GM19023 (cell line): Measurements from ENCODE around the gene HOXC11.

Experiments used
- ATAC-seq: cut with Tn5 transposase; IDR thresholded peaks from one replicate; pipeline ENCODE4 v1.9.1; 2021; ENCODE audit warnings: mild to moderate bottlenecking, moderate library complexity; ENCODE audit not compliant: unreplicated experiment

Gene HOXC11

GRCh38 chr12:53972152-53972702 is 699 bp upstream of the HOXC11 start:
- ATAC-seq = no peak

- no peak for ATAC-seq
Measured at GRCh38 chr12:53973236-53974042, 513 bp downstream of the HOXC11 start.

DNA sequence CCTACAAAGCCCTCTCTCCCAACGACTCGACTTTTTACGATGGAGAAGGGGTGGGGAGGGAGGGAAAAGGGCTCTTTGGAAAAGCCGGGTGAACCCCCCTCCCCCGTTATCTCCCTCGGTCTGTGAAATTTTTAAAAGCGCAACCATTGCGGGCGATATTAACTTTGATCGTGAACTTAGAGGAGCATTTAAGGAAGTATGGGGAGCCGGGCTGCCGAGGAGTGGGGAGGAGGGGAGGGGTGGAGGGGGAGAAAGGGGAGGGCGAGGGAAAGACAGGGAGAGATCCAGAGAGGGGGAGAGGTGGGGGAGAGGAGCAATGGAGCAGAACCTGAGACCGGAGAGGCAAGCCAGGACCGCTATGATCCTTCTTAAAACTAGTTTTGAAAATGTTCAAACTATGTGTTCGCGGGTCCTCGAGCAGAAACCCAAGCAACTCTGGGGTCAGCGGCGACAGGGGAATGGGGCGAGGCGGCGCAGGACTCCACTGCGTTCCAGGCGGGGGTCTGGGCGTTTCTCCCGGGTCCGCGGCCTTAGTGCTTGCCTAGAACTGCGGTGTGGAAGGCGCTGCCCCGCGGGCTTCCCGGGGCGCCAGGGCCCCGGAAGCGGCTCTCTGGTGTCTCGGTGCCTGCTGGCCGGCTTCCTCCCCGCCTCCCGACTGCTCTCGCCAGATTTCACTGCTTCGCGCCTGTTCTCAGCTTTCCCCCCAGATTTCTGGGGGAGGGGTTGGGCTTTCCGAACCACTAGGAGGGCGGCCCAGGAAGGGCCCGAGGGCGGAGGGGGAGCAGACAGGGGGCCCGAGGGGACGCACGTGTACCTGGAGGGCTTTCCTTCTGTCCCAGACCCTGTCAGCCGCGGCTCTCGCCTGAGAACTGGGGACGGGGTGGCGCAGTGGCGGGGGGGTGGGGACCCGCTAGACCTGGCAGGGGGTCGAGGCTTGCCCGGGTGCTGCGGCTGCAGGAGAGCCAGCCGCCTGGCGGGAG is 1.4 kb downstream of the HOXC11 start, which contains the start of gene HOTAIR:
TSS of gene HOTAIR (minus strand) at position 871 of the 980 bp plus-strand sequence.
- ATAC-seq = no peak

DNA sequence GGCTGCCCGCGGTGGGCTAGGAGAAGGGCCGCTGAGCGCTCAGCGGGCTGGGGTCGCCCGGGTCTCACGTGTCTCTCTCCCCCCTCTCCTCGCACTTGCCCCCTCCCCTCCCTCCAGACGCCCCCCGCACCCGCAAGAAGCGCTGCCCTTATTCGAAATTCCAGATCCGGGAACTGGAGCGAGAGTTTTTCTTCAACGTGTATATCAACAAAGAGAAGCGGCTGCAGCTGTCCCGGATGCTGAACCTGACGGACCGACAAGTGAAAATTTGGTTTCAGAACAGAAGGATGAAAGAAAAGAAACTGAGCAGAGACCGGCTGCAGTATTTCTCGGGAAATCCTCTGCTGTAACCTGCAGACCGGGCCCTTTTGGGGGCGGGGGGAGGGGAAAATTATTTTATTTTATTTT is 2.1 kb downstream of the HOXC11 start:
- no peak for ATAC-seq

- ATAC-seq = no peak
Measured at GRCh38 chr12:53975479-53976152, 2.7 kb downstream of the HOXC11 start.

DNA sequence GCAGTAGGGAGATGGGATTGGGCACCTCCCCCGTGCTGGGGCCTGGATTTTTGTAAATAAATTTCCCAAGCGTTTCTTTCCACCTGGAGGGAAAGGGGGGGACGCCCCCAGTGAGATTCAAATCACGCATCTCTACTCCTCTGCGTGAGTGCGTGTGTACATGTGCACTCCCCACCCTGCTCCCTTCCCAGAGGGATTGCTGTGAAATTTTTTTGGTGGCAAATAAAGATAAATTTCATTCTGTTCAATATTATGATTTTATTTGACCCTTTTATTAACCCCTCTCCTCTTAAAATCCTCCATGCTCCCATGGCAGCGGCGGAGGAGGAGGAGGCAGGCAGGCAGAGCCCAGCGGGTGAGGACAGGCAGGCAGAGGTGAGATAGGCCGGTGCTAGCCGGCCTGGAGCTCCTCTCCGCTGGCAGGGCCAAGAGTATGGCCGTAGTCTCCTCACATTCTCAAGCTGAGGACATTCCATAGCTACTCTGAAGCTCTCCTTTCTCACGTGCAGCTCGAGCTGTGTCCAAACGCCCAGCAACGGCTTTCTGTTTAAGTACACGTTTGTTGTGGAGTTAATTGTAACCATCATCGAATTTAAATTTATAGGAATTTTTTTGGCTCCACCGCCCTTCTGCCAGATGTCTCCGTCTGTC is 3.4 kb downstream of the HOXC11 start:
- no peak for ATAC-seq

DNA sequence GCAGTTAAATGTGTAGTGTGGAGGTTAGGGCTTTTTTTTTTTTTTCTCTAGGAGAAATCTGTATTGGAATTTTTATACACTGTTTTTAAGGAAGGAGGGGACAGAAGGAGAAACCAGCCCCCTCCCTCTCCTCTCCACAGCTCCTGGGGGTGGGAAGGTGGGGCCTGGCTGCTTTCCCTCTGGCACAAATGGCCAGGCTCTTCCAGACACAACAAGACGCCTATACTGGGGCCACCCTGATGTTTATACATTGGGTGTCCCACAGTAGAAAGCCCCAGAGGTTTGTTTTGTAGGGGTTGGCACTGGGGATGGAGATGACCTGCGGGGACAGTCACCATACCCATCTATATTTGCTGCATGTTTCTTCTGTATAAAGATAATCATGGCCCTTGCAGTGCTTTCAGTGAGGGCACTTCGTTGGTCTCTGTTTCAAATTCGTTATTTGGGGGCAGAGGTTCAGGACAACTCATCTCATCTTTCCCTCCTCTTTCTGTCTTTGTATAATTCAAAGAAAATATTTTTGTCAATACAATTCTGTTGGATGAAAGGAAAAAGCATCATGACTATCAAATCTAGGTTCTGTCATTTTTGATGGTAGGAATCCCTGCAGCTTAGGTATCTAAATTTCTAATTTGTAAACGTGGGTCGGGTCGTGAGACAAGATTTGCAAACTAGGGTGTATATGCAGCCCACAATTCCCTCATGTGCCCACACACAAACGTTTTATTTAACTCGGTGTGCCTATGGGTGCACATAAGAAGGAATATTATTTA is 4.1 kb downstream of the HOXC11 start:
- no peak for ATAC-seq

DNA sequence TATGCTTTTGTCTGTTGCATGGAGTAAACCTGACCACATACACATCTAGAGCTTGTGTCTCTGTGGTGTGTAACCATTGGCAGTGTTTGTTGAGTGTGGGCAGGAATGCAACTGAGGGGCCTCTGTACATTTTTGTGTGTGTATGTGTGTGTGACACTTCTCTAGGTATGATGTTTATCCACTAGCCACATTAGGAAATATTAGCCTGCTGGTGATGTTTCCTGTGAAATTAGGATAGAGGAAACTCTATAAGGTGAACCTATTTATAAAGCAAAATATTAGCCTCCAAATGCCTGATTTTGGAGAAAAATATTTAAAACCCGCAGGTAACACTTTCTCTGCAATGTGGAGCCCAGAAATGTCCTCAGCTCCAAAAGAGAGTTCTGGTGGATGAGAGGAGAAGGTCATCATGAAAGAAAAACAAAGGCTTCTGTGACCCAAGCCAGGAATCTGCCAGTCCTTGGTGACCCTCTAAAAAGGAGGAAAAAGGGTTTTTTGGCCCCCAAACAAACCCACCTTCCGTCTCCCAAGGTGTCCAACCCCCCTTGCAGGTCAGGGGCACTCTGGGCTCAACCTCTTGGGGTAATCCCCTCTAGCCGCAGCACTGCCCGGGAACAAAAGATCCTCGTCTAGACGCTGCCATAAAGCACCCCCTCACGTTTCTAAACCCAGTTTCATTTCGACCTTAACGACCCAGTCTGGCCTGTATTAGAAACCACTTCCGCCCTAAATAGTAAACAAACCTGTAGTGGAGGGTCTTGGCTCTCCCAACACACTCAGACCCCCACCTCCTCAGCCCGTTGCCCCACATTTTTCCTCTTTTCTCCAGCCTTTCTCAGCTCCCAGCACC is 4.9 kb downstream of the HOXC11 start:
- no peak for ATAC-seq

DNA sequence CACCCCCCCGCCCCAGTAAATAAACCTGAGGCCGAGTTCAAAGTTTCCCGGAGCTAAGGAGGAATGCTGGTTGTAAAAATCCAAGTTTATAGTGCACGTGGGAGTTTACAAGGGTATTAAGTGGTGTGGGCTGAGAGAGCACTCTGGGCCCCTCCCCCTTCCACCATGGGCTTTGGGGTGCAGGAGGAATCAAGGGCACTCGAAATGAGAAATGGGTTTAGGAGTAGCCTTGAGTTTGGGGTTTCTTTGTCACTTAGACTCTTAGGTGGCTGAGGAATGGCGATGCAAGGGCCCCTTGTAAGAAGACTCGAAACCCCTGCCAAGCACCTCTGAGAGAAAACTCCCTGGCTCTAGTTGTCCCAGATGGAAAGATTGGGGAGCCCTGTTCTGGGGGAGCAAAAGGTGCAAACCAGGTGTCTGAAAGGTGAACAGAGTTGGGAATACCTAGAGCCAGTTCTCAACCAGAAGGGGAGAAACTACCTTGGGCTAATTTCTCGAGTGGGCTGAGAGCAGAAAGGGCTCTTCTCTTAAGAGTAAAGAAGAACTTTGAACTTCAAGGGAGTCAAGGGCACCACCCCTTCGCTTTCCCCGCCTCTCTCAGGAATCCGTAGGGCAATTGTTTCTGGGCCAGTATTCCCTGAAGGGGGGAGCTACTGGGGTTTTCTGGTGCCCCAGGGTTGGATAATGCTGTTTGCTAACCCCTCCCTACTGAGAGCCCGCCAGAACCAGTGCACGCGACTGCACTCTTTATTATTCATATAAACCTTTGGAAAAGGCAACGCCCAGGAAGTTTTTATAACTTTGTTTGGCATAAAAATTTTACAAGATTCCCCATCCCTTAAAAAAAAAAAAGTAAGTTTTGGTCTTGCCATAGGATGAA is 5.8 kb downstream of the HOXC11 start:
- ATAC-seq = no peak

- no peak for ATAC-seq
Measured at GRCh38 chr12:53980104-53980801, 7.3 kb downstream of the HOXC11 start.

- no peak for ATAC-seq
Measured at GRCh38 chr12:53980802-53981496, 8.0 kb downstream of the HOXC11 start.

DNA sequence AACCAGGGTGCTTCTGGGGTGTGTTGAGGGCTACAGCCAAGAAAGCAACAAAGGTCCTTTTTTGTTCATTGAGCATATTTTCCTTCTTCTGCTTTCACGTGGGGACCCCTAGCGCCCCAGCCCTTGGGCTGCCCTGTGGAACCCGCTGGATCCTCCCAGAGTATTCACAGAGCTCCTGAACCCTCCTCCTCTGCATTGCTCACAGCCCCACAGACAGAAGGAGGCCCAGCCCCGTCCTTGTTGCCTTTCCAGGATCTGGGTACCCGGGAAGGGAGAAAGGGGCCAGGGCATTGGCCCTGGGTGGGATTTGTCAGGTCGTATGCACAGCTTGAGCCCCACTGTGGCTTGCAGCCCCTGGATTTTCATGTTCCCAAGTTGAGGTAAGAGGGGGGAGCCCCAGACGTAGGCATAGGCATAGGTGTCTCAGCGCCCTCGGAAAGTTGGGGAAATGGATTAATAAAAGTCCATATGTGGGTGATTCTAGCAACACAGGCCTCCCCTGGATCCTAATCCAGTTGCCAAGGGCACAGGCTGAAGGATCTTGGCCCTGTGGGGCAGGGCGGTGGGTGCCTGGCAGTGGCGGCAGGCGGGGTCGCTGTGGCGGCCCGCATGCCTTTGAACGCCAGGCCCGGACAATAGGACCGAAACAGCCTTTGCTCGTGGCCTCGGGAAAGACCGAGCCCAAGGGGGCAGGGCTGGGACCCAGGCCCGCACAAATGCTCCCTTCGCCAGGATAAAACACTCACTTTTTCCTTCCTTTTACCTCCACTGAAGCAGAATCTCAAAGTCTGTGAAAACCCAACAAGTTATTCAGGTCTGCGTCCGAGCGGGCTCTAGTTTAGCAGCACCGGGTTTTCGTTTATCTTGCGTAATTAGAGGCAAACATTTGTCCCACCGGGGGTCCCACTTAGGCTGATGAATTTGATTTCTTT is 9.0 kb downstream of the HOXC11 start:
- no peak for ATAC-seq

GRCh38 chr12:53982648-53983567 is 10.0 kb downstream of the HOXC11 start:
- no peak for ATAC-seq

DNA sequence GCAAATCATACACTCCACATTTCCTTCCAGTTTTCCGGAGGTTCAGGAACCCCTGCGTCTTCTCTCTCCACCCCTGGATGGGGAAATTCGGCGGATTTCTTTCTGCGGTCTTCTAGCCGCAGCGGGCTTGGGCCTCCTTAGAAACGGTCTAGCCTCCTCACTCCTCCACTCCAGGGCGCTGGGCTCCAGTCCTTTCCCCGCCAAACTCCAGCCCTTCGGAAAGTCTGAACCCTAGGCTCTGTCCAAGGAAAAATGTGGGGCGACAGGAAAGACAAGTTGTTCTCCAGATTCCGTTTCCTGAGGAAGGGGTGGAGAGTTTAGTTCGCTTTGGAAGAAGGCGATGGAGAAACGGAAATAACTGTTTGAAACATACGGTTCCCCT is 10.6 kb downstream of the HOXC11 start:
- no peak for ATAC-seq
